Stimulated activated CD8-positive, alpha-beta memory T cell treated with anti-CD3 and anti-CD28 coated beads, Interleukin-4, amount 100 ng/mL, for 1 hour (primary cell): ENCODE measurements around the gene GLIPR1L2.
"Not testable (repeated sequence)": the region's sequence is repeated elsewhere in the genome, so short reads cannot be mapped to it uniquely, and the experiment has no call there.

ENCODE experiments used
- DNase-seq, 2 donors: peaks; one replicate each; pipeline ENCODE4 v3.0.0-alpha.2; 2020; ENCODE audit warnings: low read depth in 2 of 2, low spot score in 1 of 2

The GLIPR1L2 gene

DNA sequence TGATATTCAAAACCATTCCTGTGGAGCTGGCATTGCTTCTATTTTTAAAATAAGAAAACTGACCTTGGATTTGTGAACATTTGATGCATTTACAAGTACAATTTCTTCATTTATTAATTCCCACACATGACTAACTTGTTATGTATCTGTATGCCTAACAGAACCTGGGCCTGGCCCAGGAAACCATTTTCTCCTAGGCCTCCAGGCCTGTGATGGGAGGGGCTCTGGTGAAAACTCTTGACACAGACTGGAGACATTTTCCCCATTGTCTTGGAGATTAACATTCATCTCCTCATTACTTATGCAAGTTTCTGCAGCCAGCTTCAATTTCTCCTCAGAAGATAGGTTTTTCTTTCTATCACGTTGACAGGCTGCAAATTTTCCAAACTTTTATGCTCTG, 42.0 kb downstream of the GLIPR1L2 start:
- no peak for DNase-seq

DNA sequence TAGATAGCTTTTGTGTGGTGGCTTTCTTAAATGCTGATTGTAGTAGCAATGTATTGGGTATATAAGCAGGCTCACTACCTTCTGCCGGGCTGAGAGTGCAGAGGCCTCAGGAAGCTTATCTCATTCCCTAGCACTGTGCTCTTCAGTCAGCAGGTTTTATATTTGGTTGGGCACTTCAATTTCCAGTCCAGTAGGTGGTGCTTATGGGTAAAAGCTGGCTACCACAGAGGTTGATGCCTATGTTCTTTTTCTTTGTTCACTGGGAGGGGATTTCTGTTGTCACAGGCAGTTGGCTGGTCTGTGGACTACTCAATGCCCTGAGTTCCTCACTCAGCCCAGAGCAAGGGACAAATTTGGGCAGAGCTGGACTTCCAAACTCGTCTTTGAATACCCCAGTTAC, 46.7 kb downstream of the GLIPR1L2 start:
- no peak for DNase-seq

DNA sequence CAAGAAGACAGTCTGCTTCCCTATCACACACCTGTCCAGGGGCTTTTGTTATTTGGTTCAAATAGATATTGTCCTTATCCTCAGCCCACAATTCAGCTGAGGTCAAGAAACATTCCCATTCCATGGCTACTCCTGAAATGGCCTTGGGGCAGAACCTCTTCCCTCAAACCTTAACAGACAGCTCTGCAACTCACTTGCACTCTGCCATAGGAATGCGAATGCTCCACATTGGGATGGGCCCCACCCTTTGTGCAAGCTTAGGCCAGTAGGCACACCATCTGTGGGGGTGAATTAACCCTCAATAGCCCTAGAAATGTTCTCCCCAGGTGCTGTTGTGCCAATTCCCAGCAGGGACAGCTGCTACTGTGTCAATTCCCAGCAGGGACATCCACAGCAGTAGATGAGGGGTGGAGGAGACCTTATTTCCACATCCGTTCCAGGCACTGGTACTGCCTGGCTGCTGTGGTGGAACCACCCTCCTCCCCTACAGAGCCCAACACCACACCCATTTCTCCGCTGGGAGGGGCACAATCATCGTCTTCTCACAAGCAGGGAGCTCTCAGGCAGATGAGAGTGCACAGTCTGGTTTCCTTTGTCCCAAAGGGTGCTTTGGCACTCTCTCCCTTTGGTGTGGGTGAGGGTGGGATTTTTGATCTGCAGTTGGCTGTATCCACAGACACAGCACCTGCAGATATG, 47.3 kb downstream of the GLIPR1L2 start:
- DNase-seq: no peak

DNA sequence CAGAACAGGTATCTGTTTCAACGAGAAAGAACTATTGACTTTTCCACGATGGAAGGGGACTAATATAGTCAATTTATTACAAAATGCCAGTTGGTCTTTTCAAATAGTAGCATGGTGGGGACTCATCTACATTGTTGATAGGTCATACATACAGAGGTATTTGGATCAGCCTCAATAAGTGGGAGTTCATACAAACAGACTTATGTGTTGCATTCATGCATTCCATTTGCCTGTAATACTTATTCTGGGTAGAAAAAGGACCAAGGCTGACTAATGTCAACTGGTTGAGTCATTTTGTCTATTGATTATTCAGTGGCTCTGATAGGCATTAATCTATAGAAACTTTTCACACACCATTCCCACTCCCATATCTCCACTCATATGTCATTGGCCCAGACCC, 48.2 kb downstream of the GLIPR1L2 start:
- DNase-seq: no peak

DNA sequence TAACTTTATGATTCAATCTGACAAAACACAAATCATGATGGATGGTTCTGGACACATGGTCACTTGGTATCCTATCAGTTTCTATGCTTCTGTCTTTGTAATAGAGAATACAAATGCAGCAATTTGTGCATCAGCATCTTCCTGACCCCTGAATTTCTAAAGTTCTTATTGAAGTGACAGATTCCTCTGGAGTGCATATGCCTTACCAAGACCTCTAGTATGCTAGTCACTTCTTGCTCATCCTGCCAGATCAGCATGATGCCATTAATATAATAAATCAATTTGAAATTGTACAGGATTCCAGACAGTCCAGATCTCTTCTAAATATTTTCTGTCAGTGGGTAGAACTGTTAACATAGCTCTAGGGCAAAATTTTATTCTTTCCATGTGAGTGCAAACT, 49.0 kb downstream of the GLIPR1L2 start:
- no peak for DNase-seq

DNA sequence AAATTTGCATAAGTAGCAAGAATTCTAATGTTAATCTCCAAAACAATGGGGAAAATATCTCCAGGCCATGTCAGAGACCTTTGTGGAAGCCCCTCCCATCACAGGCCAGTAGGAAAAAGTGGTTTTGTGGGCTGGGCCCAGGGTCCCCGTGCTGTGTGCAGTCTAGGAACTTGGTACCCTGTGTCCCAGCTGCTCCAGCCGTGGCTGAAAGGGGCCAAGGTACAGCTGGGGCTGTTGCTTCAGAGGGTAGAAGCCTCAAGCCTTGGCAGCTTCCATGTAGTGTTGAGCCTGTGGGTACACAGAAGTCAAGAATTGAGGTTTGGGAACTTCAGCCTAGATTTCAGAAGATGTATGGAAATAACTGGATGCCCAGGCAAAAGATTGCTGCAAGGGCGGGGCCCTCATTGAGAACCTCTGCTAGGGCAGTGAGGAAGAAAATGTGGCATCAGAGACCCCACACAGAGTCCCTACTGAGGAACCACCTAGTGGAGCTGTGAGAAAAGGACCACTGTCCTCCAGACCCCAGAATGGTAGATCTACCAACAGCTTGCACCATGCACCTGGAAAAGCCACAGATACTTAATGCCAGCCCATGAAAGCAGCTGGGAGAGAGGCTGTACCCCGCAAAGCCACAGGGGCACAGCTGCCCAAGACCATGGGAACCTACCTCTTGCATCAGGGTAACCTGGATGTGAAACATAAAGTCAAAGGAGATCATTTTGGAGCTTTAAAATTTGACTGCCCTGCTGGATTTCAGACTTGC, 51.0 kb downstream of the GLIPR1L2 start:
- DNase-seq: not testable (repeated sequence)

DNA sequence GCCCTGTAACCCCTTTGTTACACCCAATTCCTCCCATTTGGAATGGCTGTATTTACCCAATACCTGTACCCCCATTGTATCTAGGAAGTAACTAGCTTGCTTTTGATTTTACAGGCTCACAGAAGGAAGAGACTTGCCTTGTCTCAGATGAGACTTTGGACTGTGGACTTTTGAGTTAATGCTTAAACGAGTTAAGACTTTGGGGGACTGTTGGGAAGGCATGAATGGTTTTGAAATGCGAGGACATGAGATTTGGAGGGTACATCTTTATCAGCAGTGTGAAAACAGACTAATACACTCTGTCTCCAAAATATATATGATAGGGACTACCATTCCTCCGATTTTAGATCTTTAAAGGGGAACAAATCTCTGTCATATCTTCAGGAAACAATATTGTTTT, 51.6 kb downstream of the GLIPR1L2 start:
- DNase-seq: not testable (repeated sequence)

DNA sequence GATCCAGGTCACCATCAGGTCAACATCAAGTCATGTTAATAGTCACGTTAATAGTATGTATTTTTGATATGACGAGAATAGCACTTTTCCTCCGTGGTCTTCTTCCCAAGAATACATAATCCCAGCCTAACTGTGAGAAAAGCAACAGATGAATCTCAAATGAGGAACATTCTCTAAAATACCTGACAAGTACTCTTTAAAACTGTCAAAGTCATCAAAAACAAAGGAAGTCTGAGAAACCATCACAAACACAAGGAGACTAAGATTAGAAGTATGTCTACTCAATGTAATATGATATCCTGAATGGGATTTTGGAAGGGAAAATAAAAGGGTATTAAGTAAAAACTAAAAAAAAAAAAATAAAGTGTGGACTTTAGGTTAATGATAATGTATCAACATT, 52.8 kb downstream of the GLIPR1L2 start:
- DNase-seq: no peak

DNA sequence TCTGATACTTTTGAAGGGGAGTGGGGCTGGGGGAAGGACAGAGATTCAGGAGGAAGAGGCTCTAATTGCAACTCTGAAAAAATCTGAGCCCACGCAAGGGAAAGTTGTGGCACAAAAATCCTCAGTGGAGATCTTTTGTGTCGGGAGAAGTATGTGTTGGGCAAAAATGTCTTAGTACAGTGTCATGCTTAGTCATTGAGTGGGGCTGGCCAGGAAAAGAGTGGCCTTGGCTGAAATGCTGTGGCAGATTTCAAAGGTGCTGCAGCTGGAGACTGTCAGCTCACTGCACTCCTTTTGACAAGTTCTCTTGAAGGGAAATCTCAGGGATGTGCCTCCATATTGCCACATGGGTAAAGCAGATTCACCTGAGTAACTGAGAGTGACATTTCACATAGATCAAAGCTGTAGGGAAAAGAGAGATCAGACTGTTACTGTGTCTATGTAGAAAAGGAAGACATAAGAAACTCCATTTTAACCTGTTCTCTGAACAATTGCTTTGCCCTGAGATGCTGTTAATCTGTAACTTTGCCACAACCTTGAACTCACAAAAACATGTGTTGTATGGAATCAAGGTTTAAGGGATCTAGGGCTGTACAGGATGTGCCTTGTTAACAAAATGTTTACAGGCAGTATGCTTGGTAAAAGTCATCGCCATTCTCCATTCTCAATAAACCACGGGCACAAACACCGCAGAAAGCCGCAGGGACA, 53.7 kb downstream of the GLIPR1L2 start:
- no peak for DNase-seq

DNA sequence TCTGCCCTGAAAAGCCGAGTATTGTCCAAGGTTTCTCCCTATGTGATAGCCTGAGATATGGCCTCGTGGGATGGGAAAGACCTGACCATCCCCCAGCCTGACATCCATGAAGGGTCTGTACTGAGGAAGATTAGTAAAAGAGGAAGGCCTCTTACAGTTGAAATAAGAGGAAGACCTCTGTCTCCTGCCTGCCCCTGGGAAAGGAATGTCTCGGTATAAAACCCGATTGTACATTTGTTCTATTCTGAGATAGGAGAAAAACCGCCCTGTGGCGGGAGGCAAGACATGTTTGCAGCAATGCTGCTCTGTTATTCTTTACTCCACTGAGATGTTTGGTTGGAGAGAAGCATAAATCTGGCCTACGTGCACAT, 54.2 kb downstream of the GLIPR1L2 start:
- DNase-seq: not testable (repeated sequence)

DNA sequence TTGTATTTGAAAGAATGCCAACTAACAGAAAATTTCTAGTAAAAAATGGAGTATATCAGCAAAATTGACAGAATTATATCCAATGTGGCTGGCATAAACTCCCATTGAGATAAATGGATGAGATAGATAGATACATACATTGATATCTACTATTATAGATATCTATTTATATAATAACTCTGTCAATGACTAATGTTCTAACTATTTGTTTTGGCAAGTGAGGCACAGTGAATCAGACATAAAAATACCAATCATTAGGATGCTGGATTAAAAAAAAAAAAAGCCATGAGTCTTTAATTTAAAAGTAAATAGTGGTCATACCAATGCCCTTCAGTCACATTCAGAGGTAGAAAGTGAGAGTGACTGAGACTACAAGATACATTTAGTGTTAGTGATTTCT, 56.0 kb downstream of the GLIPR1L2 start:
- no peak for DNase-seq

DNA sequence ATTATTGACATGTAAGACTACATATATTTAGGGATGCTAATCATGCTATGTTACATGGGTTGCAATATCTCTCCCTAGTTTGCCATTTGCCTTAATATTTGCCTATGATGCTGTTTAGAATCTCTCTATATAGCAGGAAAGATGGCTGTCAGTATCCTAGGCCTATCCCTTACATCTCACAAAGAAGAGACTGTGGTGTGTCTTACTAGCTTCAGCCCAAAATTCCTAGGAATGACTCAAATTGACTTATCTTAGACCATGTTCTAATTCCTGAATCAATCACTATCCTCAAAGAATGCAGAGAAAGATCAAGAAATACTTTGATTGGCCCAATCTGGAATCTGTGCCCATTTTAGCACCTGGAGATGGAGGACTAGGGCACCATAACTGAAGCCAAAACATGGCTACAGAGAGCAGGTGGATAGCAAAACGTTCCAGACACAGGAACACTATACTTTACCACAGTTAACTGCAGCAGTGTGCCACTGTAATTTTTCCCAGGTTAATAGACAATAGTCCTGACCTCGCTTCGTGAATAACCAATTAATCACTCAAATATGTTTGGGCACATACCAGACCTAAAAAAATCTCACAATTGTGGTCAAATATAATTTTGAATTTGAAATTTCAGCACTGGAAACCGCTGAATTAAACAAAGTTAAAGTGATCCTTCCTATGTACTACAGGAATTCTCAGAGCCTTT, 57.0 kb downstream of the GLIPR1L2 start:
- no peak for DNase-seq

DNA sequence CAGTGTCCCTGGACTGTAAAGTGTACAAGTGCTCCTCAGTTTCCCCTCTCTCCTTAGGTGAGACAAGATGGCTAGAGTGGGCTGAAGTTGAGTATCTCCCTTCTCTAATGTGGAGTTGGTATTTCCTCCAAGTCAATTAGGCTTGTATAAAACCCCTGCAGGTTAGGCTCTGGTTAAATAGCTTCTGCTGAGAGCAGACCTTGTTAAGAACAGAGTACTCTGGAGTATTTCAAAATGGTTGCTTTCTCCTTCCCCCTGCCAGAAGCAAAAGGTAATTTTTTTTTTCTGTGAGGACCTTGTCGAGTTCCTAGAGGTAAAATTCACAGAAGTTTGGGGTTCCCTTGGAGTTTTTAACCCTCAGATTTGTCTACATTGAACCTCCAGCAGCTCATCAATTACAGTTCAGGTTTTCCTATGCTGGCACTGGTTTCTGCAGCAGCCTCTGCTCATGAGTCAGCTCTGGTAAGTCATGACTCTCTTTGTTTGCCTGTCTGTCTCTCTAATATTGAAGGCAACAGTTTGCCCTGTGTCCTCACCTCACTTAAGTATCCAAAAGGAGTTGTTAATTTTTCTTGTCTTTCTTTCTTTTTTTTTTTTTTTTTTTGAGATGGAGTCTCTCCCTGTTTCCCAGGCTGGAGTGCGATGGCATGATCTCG, 61.9 kb downstream of the GLIPR1L2 start:
- DNase-seq: no peak

DNA sequence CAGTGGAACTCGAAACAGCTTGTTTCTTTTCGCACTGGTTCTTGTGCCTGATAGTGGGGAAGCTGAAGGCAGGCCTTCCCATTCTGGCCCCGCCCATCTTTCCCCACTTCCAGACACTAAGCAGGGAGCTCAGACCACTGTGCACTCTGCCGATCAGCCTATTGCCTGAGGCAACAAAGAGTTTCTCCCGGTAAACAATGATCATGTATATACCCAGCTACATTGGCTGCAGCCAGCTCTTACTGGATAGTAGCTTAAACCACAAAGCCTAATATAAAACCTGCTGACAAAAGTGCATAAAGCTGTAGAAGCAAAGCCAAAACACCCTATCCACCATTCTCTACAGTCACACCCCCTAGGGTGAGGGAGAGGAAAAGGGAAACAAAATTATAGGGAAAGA, 65.0 kb downstream of the GLIPR1L2 start:
- no peak for DNase-seq

DNA sequence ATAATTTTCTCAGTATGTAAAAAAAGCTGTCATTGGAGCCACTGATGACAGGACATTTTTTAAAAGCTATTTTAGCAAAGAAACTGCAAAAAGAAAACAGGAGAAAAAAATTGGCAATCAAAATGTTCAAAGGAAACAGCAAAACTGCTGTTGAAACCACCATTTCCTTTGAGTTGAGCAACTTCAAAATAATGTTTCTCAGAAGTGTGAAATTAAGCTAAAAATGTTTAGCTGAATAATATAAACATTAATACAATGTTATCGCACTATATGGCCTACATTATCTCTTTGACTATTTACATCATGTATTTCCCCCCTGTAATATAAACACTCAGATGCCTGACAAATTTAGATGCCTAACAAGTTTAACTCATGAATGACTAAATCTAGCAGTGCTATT, 66.3 kb downstream of the GLIPR1L2 start:
- DNase-seq: no peak

DNA sequence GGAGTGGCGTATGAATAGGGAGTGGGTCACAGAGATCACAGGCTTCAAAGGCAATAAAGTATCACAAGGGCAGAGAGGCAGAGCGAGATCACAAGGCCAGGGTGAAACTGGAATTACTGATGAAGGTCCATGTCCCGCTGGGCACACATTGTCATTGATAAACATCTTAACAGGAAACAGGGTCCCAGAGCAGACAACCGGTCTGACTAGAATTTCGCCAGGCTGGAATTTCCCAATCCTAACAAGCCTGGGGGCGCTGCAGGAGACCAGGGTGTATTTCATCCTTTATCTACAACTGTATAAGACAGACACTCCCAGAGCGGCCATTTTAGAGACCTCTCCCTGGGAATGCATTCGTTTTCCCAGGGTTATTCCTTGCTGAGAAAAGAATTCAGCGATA, 67.0 kb downstream of the GLIPR1L2 start:
- not testable (repeated sequence) for DNase-seq

DNA sequence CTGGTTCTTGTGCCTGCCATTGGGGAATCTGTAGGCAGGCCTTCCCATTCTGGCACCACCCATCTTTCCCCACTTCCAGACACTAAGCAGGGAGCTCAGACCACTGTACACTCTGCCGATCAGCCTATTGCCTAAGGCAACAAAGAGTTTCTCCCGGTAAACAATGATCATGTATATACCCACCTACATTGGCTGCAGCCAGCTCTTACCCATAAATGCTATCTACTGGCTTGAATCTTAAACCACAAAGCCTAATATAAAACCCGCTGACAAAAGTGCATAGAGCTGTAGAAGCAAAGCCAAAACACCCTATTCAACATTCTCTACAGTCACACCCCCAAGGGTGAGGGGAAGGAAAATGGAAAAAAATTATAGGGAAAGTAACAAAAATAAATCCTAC, 68.9 kb downstream of the GLIPR1L2 start:
- no peak for DNase-seq

DNA sequence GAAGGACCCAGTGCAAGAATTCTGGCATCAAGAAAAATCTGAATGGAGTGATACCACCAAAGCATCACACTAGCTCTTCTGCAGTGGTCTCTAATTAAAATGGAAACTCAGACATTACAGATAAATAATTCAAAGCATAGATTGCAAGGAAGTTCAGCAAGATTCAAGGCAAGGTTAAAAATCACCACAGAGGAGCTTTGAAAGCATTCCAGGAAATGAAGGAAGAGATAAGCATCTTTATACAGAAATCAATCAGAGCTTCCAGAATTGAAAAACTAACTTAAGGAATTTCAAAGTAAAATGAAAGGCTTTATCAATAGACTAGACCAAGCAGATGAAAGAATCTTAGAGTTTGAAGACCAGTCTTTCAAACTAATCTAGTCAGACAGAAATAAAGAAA, 69.3 kb downstream of the GLIPR1L2 start:
- no peak for DNase-seq

DNA sequence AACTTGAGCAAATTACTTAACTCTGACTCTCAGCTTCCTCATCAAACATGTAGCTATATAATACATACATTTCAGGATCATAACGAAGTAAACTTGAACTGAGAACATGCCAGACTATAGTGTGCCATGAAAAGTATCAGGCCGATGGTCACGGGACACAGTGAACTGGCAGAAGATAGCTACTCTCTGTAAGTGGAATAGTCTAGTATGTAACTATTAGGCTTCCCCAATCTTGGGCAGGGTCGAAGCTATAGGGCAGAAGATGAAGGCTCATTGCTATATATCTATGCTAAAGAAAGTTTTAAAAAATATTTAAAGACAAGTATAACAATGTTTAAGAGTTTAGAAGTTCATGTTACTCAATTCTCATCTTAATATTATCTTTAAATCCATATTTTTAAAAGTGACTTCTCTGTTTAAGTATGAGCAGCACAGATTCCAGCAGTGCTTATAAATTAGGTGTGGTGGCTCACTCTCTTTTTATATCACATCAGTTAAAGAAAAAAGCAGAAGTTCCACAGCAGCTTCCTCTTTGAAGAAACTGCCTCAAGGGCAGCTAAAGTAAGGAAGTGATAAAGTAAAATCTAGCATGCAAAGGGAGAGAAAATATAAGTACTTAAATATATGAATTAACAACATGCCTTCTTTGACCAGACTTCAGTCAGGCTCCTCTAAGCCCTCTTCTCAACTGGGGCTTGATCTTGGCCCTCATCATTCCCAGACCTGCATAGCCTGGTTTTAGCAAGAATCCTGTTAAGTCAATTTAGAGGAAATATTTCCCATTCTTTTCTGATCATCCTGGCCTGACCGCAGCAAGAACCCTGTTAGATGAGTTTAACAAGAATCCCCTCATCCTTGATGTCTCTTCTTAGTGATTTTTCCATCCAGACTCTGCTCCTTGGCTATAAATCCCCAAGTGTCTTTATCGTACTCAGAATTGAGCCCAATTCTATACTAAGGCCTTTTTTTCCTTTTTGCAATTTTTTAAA, 81.3 kb downstream of the GLIPR1L2 start:
- no peak for DNase-seq

DNA sequence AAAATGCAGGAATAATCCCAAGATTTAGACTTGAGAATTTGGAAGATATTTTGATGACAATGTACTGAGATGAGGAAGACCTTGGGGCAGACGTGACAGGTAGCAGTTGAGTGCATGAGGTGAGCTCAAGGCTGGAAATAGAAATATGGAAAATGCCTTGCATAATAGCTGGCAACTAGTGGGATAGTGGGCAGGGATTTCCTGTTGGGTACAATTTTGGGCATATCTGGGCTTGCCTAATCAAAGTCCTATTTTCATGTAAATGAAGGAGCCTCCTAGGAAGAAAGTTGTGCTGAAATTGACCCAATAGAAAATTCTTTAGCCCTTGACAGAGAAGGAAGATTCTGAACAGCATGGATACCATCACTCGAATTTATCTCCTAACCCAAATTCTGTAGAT, 83.2 kb downstream of the GLIPR1L2 start:
- no peak for DNase-seq
